ENCODE data around the gene DOK6.

DOK6 gene

GRCh38 chr18:69557282-69557681, 156.6 kb downstream of the DOK6 start:
- FAIRE-seq (peak; percentile 100), DNase-seq (ENCODE audit: insufficient read length, low spot score) (no peak)
- TF ChIP-seq CTCF (IDR thresholded peaks at IDR 0.05; ENCODE audit: insufficient read depth, missing control alignments) = no peak

GRCh38 chr18:69558052-69558451, 157.4 kb downstream of the DOK6 start:
- FAIRE-seq (no peak), DNase-seq (ENCODE audit: insufficient read length, low spot score) (no peak)
- no peak for TF ChIP-seq CTCF (IDR thresholded peaks at IDR 0.05; ENCODE audit: insufficient read depth, missing control alignments)

- TF ChIP-seq CTCF (IDR thresholded peaks at IDR 0.05; ENCODE audit: insufficient read depth, missing control alignments) = no peak
- no peak for FAIRE-seq
- DNase-seq (ENCODE audit: insufficient read length, low spot score) = no peak
Observed at GRCh38 chr18:69559604-69560003, 158.9 kb downstream of the DOK6 start.

- no peak for FAIRE-seq
- no peak for TF ChIP-seq CTCF (IDR thresholded peaks at IDR 0.05; ENCODE audit: insufficient read depth, missing control alignments)
- no peak for DNase-seq (ENCODE audit: insufficient read length, low spot score)
Observed at GRCh38 chr18:69564602-69565001, 163.9 kb downstream of the DOK6 start.

GRCh38 chr18:69567813-69568488, 167.3 kb downstream of the DOK6 start:
- FAIRE-seq (no peak), DNase-seq (ENCODE audit: insufficient read length, low spot score) (no peak)
- no peak for TF ChIP-seq CTCF (IDR thresholded peaks at IDR 0.05; ENCODE audit: insufficient read depth, missing control alignments)

GRCh38 chr18:69569133-69569532, 168.4 kb downstream of the DOK6 start:
- FAIRE-seq = no peak
- TF ChIP-seq CTCF (IDR thresholded peaks at IDR 0.05; ENCODE audit: insufficient read depth, missing control alignments) = no peak
- no peak for DNase-seq (ENCODE audit: insufficient read length, low spot score)

GRCh38 chr18:69574401-69574800, 173.7 kb downstream of the DOK6 start:
- TF ChIP-seq CTCF (IDR thresholded peaks at IDR 0.05; ENCODE audit: insufficient read depth, missing control alignments) = no peak
- FAIRE-seq (no peak), DNase-seq (ENCODE audit: insufficient read length, low spot score) (no peak)

Measured in D721Med (cell line).